ENCODE results near the gene CCDC159. TPM values are rescaled to one million over a fixed set of nuclear protein-coding genes. Genes with fewer than 3 reads are reported as not detected.
"Not testable (repeated sequence)": the region's sequence is repeated elsewhere in the genome, so short reads cannot be mapped to it uniquely, and the experiment has no call there.

CCDC159 gene
- total and polyA plus RNA-seq, 4 donors: 6.3 to 25.2 (median 16.5) TPM

- Histone ChIP-seq H3K27ac (ENCODE audit: low read depth in 1 of 2, low read length in 2 of 2) (no peak overlapping the region), H3K9me3 (ENCODE audit: control insufficient read depth in 4 of 4, low read length in 3 of 4) (no peaks in the 10 kb centered on the region), H3K4me3 (ENCODE audit: low read depth in 1 of 3, low read length in 3 of 3) (no peak overlapping the region), H3K36me3 (ENCODE audit: control insufficient read depth in 4 of 4, insufficient read depth in 3 of 4, low read depth in 1 of 4, low read length in 3 of 4) (peaks cover 2 to 9% (median 5%) of the 10 kb centered on the region in 4 donors), H3K27me3 (ENCODE audit: control insufficient read depth in 4 of 4, insufficient read depth in 4 of 4, low read length in 3 of 4) (no peaks in the 10 kb centered on the region), H3K4me1 (ENCODE audit: control insufficient read depth in 4 of 4, insufficient read depth in 4 of 4, low read length in 3 of 4) (no peaks in the 10 kb centered on the region), H3K9ac (ENCODE audit: low read depth in 1 of 2, low read length in 2 of 2) (no peak overlapping the region)
- 96% methylated on average over 5 of the region's 5 CpGs for WGBS
- no peak for DNase-seq (ENCODE audit: low spot score)
- TF ChIP-seq, protein P1, sequence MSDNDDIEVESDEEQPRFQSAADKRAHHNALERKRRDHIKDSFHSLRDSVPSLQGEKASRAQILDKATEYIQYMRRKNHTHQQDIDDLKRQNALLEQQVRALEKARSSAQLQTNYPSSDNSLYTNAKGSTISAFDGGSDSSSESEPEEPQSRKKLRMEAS (IDR thresholded peaks at IDR 0.05): no peak
- TF ChIP-seq TAF1 (conservative IDR thresholded peaks at IDR 0.05): no peak
- TF ChIP-seq SP1 (IDR thresholded peaks at IDR 0.05): no peak
- no peak for TF ChIP-seq YY1 (IDR thresholded peaks at IDR 0.05)
- TF ChIP-seq ZBTB33 (IDR thresholded peaks at IDR 0.05): no peak
- no peak for TF ChIP-seq FOXA2 (IDR thresholded peaks at IDR 0.05)
- no peak for TF ChIP-seq RXRA (IDR thresholded peaks at IDR 0.05)
- TF ChIP-seq FOXA1 (IDR thresholded peaks at IDR 0.05): no peak
- TF ChIP-seq EGR1 (IDR thresholded peaks at IDR 0.05; ENCODE audit: low read depth in 2 of 2): no peak
- no peak for TF ChIP-seq ATF3 (IDR thresholded peaks at IDR 0.05)
- TF ChIP-seq HNF4G (IDR thresholded peaks at IDR 0.05): no peak
- no peak for TF ChIP-seq RAD21 (IDR thresholded peaks at IDR 0.05)
- no peak for TF ChIP-seq JUND (IDR thresholded peaks at IDR 0.05)
Observed at GRCh38 chr19:11332822-11333221, 13.5 kb upstream of the CCDC159 start.

GRCh38 chr19:11333838-11334237 is 12.5 kb upstream of the CCDC159 start:
- H3K4me3 ChIP-seq (ENCODE audit: low read depth in 1 of 3, low read length in 3 of 3); H3K9ac ChIP-seq (ENCODE audit: low read depth in 1 of 2, low read length in 2 of 2); H3K27me3 ChIP-seq (ENCODE audit: control insufficient read depth in 4 of 4, insufficient read depth in 4 of 4, low read length in 3 of 4); H3K9me3 ChIP-seq (ENCODE audit: control insufficient read depth in 4 of 4, low read length in 3 of 4); DNase-seq (ENCODE audit: low spot score); H3K4me1 ChIP-seq (ENCODE audit: control insufficient read depth in 4 of 4, insufficient read depth in 4 of 4, low read length in 3 of 4); H3K36me3 ChIP-seq (ENCODE audit: control insufficient read depth in 4 of 4, insufficient read depth in 3 of 4, low read depth in 1 of 4, low read length in 3 of 4); H3K27ac ChIP-seq (ENCODE audit: low read depth in 1 of 2, low read length in 2 of 2): not testable (repeated sequence)
- 92% methylated on average over 9 of the region's 9 CpGs for WGBS

GRCh38 chr19:11335449-11336146 is 10.7 kb upstream of the CCDC159 start:
- Histone ChIP-seq H3K27ac (ENCODE audit: low read depth in 1 of 2, low read length in 2 of 2) (no peak overlapping the region), H3K4me1 (ENCODE audit: control insufficient read depth in 4 of 4, insufficient read depth in 4 of 4, low read length in 3 of 4) (peaks cover 0 to 5% (median 3%) of the 10 kb centered on the region in 4 donors), H3K27me3 (ENCODE audit: control insufficient read depth in 4 of 4, insufficient read depth in 4 of 4, low read length in 3 of 4) (no peaks in the 10 kb centered on the region), H3K9me3 (ENCODE audit: control insufficient read depth in 4 of 4, low read length in 3 of 4) (no peaks in the 10 kb centered on the region), H3K4me3 (ENCODE audit: low read depth in 1 of 3, low read length in 3 of 3) (no peak overlapping the region), H3K9ac (ENCODE audit: low read depth in 1 of 2, low read length in 2 of 2) (no peak overlapping the region), H3K36me3 (ENCODE audit: control insufficient read depth in 4 of 4, insufficient read depth in 3 of 4, low read depth in 1 of 4, low read length in 3 of 4) (peaks cover 2 to 9% (median 5%) of the 10 kb centered on the region in 4 donors)
- no peak for DNase-seq (ENCODE audit: low spot score)
- 95% methylated on average over 17 of the region's 17 CpGs for WGBS
- TF ChIP-seq YY1 (IDR thresholded peaks at IDR 0.05) (no peak), ZBTB33 (IDR thresholded peaks at IDR 0.05) (no peak), FOXA1 (IDR thresholded peaks at IDR 0.05) (no peak), NR2F2 (IDR thresholded peaks at IDR 0.05) (no peak), EGR1 (IDR thresholded peaks at IDR 0.05; ENCODE audit: low read depth in 2 of 2) (no peak), CTCF (IDR thresholded peaks at IDR 0.05; ENCODE audit: low read depth, low read length, missing input control) (no peak), SP1 (IDR thresholded peaks at IDR 0.05) (no peak), HNF4A (conservative IDR thresholded peaks at IDR 0.05) (no peak), TAF1 (conservative IDR thresholded peaks at IDR 0.05) (no peak), FOXA2 (IDR thresholded peaks at IDR 0.05) (no peak)
- TF ChIP-seq, protein P2, sequence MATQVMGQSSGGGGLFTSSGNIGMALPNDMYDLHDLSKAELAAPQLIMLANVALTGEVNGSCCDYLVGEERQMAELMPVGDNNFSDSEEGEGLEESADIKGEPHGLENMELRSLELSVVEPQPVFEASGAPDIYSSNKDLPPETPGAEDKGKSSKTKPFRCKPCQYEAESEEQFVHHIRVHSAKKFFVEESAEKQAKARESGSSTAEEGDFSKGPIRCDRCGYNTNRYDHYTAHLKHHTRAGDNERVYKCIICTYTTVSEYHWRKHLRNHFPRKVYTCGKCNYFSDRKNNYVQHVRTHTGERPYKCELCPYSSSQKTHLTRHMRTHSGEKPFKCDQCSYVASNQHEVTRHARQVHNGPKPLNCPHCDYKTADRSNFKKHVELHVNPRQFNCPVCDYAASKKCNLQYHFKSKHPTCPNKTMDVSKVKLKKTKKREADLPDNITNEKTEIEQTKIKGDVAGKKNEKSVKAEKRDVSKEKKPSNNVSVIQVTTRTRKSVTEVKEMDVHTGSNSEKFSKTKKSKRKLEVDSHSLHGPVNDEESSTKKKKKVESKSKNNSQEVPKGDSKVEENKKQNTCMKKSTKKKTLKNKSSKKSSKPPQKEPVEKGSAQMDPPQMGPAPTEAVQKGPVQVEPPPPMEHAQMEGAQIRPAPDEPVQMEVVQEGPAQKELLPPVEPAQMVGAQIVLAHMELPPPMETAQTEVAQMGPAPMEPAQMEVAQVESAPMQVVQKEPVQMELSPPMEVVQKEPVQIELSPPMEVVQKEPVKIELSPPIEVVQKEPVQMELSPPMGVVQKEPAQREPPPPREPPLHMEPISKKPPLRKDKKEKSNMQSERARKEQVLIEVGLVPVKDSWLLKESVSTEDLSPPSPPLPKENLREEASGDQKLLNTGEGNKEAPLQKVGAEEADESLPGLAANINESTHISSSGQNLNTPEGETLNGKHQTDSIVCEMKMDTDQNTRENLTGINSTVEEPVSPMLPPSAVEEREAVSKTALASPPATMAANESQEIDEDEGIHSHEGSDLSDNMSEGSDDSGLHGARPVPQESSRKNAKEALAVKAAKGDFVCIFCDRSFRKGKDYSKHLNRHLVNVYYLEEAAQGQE (IDR thresholded peaks at IDR 0.05): no peak
- TF ChIP-seq, protein P1 (IDR thresholded peaks at IDR 0.05): no peak
